Ishikawa (cell line): Measurements from ENCODE around the gene PDGFC.

Experiments
- CEBPB ChIP-seq: IDR thresholded peaks from 2 replicates; pipeline ENCODE4 v1.6.1; 2012
- CREB1 ChIP-seq: IDR thresholded peaks from 2 replicates; pipeline ENCODE4 v1.6.1; 2012; ENCODE audit warnings: low read depth
- EGR1 ChIP-seq: IDR thresholded peaks from 2 replicates; pipeline ENCODE4 v1.6.1; 2012
- EP300 ChIP-seq: IDR thresholded peaks from 2 replicates; pipeline ENCODE4 v1.6.1; 2012; ENCODE audit warnings: borderline replicate concordance
- FOXM1 ChIP-seq: IDR thresholded peaks from 2 replicates; pipeline ENCODE4 v1.6.1; 2012; ENCODE audit warnings: low read depth, borderline replicate concordance
- MAX ChIP-seq: IDR thresholded peaks from 2 replicates; pipeline ENCODE4 v1.6.1; 2012
- NFIC ChIP-seq: IDR thresholded peaks from 2 replicates; pipeline ENCODE4 v1.6.1; 2012
- RAD21 ChIP-seq: IDR thresholded peaks from 2 replicates; pipeline ENCODE4 v1.6.1; 2012; ENCODE audit warnings: low read depth
- REST ChIP-seq: IDR thresholded peaks from 2 replicates; pipeline ENCODE4 v1.6.1; 2012; ENCODE audit warnings: low read depth, mild to moderate bottlenecking
- TAF1 ChIP-seq: IDR thresholded peaks from 2 replicates; pipeline ENCODE4 v1.6.1; 2012; ENCODE audit warnings: low read depth, mild to moderate bottlenecking
- TCF12 ChIP-seq: IDR thresholded peaks from 2 replicates; pipeline ENCODE4 v1.6.1; 2012; ENCODE audit warnings: low read depth
- TEAD4 ChIP-seq: IDR thresholded peaks from 2 replicates; pipeline ENCODE4 v1.6.1; 2012
- USF1 ChIP-seq: IDR thresholded peaks from 2 replicates; pipeline ENCODE4 v1.6.1; 2012
- YY1 ChIP-seq: IDR thresholded peaks from 2 replicates; pipeline ENCODE4 v1.6.1; 2012; ENCODE audit warnings: low read depth
- ZBTB7A ChIP-seq: IDR thresholded peaks from 2 replicates; pipeline ENCODE4 v1.6.1; 2012; ENCODE audit warnings: low read depth

Gene PDGFC

GRCh38 chr4:156786713-156787112, 184.9 kb downstream of the PDGFC start:
- TF ChIP-seq NFIC (no peak), REST (no peak), EP300 (no peak), FOXM1 (no peak)

GRCh38 chr4:156784970-156785369, 186.6 kb downstream of the PDGFC start:
- TF ChIP-seq CEBPB (no peak), TCF12 (no peak), USF1 (no peak), FOXM1 (no peak), NFIC (no peak), TAF1 (no peak), RAD21 (no peak), MAX (no peak), EGR1 (no peak), ZBTB7A (no peak), CREB1 (no peak), TEAD4 (no peak)

GRCh38 chr4:156783966-156784365, 187.6 kb downstream of the PDGFC start:
- TF ChIP-seq EP300 (no peak), REST (no peak), MAX (no peak), TAF1 (no peak), YY1 (no peak)

GRCh38 chr4:156782491-156782890, 189.1 kb downstream of the PDGFC start:
- TF ChIP-seq TAF1 (no peak), YY1 (no peak), RAD21 (no peak), NFIC (no peak), MAX (no peak), EGR1 (no peak), TCF12 (no peak), ZBTB7A (no peak)

- TF ChIP-seq TEAD4 (no peak), EP300 (no peak), NFIC (no peak), TAF1 (no peak)
Measured at GRCh38 chr4:156781852-156782251, 189.7 kb downstream of the PDGFC start.

- no peak for TF ChIP-seq FOXM1
- TF ChIP-seq YY1, result no peak
- TF ChIP-seq REST, result no peak
- no peak for TF ChIP-seq TEAD4
- no peak for TF ChIP-seq CEBPB
- no peak for TF ChIP-seq NFIC
- no peak for TF ChIP-seq RAD21
- no peak for TF ChIP-seq TAF1
- no peak for TF ChIP-seq USF1
- no peak for TF ChIP-seq EGR1
- TF ChIP-seq CREB1, result no peak
- TF ChIP-seq TCF12, result no peak
- no peak for TF ChIP-seq EP300
Measured at GRCh38 chr4:156779774-156780173, 191.8 kb downstream of the PDGFC start.
